GM12878 (cell line): ENCODE results near the gene BCL2L12. TPM values are rescaled to one million over a fixed set of nuclear protein-coding genes. Genes with fewer than 3 reads are reported as not detected.

Experiments used
- CEBPZ ChIP-seq: fragments of 150-350 bp; IDR thresholded peaks from 2 replicates; pipeline ENCODE4 v1.6.1; 2016; ENCODE audit warnings: low read depth, low read length
- E4F1 ChIP-seq: fragments of 450-650 bp; IDR thresholded peaks from 2 replicates; pipeline ENCODE4 v1.6.1; 2018; ENCODE audit warnings: borderline replicate concordance, mild to moderate bottlenecking; ENCODE audit not compliant: partially characterized antibody
- EED ChIP-seq: sonication (generic); IDR thresholded peaks from 2 replicates; pipeline ENCODE4 v1.6.1; 2016; ENCODE audit warnings: antibody characterized with exemption, low read depth
- EP300 ChIP-seq, 2 experiments: fragments of 150-350 bp in 1 of 2; IDR thresholded peaks; 2 replicates each; pipeline ENCODE4 v1.6.1; 2011 to 2012; ENCODE audit warnings: low read depth in 2 of 2, low read length in 2 of 2, borderline replicate concordance in 1 of 2, improper control_type of control experiment in 1 of 2, inconsistent platforms in 1 of 2; ENCODE audit not compliant: control insufficient read depth in 1 of 2
- EZH2 ChIP-seq: IDR thresholded peaks from 2 replicates; pipeline ENCODE4 v1.6.1; 2012; ENCODE audit warnings: low read depth, mild to moderate bottlenecking, control low read depth, inconsistent platforms, low read length, borderline replicate concordance; ENCODE audit not compliant: control insufficient read depth
- JUND ChIP-seq: IDR thresholded peaks from 2 replicates; pipeline ENCODE4 v1.6.1; 2012; ENCODE audit warnings: low read depth, mild to moderate bottlenecking, low read length, improper control_type of control experiment, moderate library complexity
- MYC ChIP-seq: IDR thresholded peaks from 2 replicates; pipeline ENCODE4 v1.6.1; 2011; ENCODE audit warnings: mild to moderate bottlenecking, low read length, moderate library complexity, inconsistent platforms; ENCODE audit not compliant: insufficient read depth, insufficient replicate concordance, insufficient read length, severe bottlenecking
- NFIC ChIP-seq: IDR thresholded peaks from 2 replicates; pipeline ENCODE4 v1.6.1; 2012; ENCODE audit warnings: low read depth, mild to moderate bottlenecking, inconsistent platforms, low read length, moderate library complexity
- RFX5 ChIP-seq: IDR thresholded peaks from 2 replicates; pipeline ENCODE4 v1.6.1; 2011; ENCODE audit warnings: low read depth, low read length, improper control_type of control experiment
- SMARCA5 ChIP-seq: fragments of 450-650 bp; IDR thresholded peaks from 2 replicates; pipeline ENCODE4 v1.6.1; 2017; ENCODE audit warnings: mild to moderate bottlenecking
- ZBED1 ChIP-seq: IDR thresholded peaks from 2 replicates; pipeline ENCODE4 v1.6.1; 2016; ENCODE audit warnings: borderline replicate concordance
- ZNF217 ChIP-seq: fragments of 450-650 bp; IDR thresholded peaks from 2 replicates; pipeline ENCODE4 v1.6.1; 2017; ENCODE audit warnings: antibody characterized with exemption, mild to moderate bottlenecking
- polyA plus RNA-seq, 11 experiments: library from polyadenylated mRNA; depleted of rRNA in 4 of 11; unstranded in 6 of 11; stranded (reverse) in 5 of 11; fragments of >200 nt; fragmentation: Nextera tagmentation in 4 of 11; fragmentation: Illumina TruSeq in 1 of 11; extraction: Ambion mirVana in 4 of 11; extraction: Trizol in 1 of 11; gene quantifications; 1 replicate in 1 of 11; 2 replicates in 10 of 11; pipeline versions ENCODE4 v1.2.1 to v1.2.3, GENCODE V29; 2011 to 2016; ENCODE audit warnings: inconsistent platforms in 2 of 11, missing spikeins in 2 of 11, low read depth in 1 of 11
- total RNA-seq, 4 experiments: library from RNA; depleted of rRNA in 3 of 4; stranded (reverse); fragments of >200 nt in 3 of 4; fragmentation: Illumina TruSeq in 1 of 4; extraction: Trizol in 1 of 4; gene quantifications; 2 replicates each; pipeline versions ENCODE4 v1.2.1 to v1.2.3, GENCODE V29; 2013 to 2021
- TF ChIP-seq, protein P1 (sequence below): fragments of 450-650 bp; IDR thresholded peaks from 2 replicates; pipeline ENCODE4 v1.6.1; 2017; ENCODE audit warnings: antibody characterized with exemption, mild to moderate bottlenecking, moderate library complexity
- TF ChIP-seq, protein P2 (sequence below): fragments of 450-650 bp; IDR thresholded peaks from 2 replicates; pipeline ENCODE4 v1.6.1; 2016; ENCODE audit warnings: mild to moderate bottlenecking
- TF ChIP-seq, protein P3 (sequence below): IDR thresholded peaks from 2 replicates; pipeline ENCODE4 v1.6.1; 2011; ENCODE audit warnings: low read depth, mild to moderate bottlenecking, low read length, moderate library complexity, borderline replicate concordance; ENCODE audit errors: extremely low read depth
- TF ChIP-seq, protein P4 (sequence below): fragments of 450-650 bp; IDR thresholded peaks from 2 replicates; pipeline ENCODE4 v1.6.1; 2016; ENCODE audit warnings: mild to moderate bottlenecking

BCL2L12 gene
- total and polyA plus RNA-seq, 10 of the 15 experiments (the other 5 are each of a cell fraction or from before 2014, with no cell fraction given), result 1.8 to 143 (median 50.4) TPM

DNA sequence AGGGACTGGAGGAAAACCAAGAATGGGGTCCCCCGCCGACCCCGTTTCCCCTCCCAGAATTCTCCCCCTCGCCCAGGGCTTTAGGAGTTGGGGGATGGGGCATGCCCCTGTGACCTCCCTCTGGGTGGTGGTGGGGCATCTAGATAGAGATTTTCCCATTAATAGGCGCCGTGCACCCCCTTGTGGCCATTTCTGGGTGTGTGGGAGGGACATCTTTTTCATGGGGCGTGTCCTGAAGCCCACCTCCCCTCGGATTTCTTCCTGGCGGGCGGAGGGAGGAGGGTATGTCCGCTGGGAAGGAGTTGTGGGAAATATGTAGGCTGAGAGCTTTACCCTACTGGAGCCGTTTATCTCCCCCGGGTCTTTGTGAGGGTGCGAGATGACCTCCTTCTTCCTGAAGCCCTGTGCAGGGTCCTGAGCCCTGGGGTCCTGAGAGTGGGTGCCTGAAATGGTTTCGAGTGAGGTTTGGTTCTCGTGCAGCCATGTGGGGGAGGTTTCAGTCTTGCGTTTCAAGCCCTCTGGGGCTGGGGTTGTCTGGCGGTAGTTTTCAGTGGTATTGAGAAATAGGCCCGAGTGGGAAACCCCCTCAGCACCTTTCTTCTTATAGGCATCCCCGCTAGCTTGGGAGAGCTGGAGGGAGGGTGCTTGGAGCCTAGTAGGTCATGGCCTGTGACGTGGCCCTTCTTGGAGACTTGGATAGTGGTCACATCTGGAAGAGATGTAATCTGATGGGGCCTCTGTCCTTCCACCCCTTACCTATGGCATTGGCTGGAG lies 12.4 kb downstream of the BCL2L12 start (continued):
- TF ChIP-seq CEBPZ (no peak), MYC (no peak), ZBED1 (no peak), EP300 (IDR thresholded peaks at IDR 0.05; ENCODE audit: borderline replicate concordance in 1 of 2, control insufficient read depth in 1 of 2, low read depth in 2 of 2, low read length in 2 of 2) (no peak), NFIC (peak; percentile 53; the same call in 1 of the 2 replicates), EED (no peak; the same call in 1 of the 2 replicates), JUND (no peak), E4F1 (no peak), SMARCA5 (no peak; the same call in none of the 2 replicates), EZH2 (no peak), ZNF217 (no peak), RFX5 (no peak)
- TF ChIP-seq, protein P1, sequence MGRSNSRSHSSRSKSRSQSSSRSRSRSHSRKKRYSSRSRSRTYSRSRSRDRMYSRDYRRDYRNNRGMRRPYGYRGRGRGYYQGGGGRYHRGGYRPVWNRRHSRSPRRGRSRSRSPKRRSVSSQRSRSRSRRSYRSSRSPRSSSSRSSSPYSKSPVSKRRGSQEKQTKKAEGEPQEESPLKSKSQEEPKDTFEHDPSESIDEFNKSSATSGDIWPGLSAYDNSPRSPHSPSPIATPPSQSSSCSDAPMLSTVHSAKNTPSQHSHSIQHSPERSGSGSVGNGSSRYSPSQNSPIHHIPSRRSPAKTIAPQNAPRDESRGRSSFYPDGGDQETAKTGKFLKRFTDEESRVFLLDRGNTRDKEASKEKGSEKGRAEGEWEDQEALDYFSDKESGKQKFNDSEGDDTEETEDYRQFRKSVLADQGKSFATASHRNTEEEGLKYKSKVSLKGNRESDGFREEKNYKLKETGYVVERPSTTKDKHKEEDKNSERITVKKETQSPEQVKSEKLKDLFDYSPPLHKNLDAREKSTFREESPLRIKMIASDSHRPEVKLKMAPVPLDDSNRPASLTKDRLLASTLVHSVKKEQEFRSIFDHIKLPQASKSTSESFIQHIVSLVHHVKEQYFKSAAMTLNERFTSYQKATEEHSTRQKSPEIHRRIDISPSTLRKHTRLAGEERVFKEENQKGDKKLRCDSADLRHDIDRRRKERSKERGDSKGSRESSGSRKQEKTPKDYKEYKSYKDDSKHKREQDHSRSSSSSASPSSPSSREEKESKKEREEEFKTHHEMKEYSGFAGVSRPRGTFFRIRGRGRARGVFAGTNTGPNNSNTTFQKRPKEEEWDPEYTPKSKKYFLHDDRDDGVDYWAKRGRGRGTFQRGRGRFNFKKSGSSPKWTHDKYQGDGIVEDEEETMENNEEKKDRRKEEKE, result no peak
- TF ChIP-seq, protein P2, sequence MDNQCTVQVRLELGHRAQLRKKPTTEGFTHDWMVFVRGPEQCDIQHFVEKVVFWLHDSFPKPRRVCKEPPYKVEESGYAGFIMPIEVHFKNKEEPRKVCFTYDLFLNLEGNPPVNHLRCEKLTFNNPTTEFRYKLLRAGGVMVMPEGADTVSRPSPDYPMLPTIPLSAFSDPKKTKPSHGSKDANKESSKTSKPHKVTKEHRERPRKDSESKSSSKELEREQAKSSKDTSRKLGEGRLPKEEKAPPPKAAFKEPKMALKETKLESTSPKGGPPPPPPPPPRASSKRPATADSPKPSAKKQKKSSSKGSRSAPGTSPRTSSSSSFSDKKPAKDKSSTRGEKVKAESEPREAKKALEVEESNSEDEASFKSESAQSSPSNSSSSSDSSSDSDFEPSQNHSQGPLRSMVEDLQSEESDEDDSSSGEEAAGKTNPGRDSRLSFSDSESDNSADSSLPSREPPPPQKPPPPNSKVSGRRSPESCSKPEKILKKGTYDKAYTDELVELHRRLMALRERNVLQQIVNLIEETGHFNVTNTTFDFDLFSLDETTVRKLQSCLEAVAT, result no peak; the same call in 1 of the 2 replicates
- TF ChIP-seq, protein P3, sequence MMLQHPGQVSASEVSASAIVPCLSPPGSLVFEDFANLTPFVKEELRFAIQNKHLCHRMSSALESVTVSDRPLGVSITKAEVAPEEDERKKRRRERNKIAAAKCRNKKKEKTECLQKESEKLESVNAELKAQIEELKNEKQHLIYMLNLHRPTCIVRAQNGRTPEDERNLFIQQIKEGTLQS, result no peak
- TF ChIP-seq, protein P4, sequence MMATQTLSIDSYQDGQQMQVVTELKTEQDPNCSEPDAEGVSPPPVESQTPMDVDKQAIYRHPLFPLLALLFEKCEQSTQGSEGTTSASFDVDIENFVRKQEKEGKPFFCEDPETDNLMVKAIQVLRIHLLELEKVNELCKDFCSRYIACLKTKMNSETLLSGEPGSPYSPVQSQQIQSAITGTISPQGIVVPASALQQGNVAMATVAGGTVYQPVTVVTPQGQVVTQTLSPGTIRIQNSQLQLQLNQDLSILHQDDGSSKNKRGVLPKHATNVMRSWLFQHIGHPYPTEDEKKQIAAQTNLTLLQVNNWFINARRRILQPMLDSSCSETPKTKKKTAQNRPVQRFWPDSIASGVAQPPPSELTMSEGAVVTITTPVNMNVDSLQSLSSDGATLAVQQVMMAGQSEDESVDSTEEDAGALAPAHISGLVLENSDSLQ, result no peak
